ENCODE measurements around the gene PAPSS2. TPM values are rescaled to one million over a fixed set of nuclear protein-coding genes. Genes with fewer than 3 reads are reported as not detected.
A peak's percentile ranks its signal among the peaks of the same experiment; 100 is the strongest.

PAPSS2 gene
- total RNA-seq, 1 experiment from 2014 or later, result 24.5 TPM

- H3K14ac ChIP-seq (ENCODE audit: insufficient read depth, low read length), result no peak overlapping the region
Observed at GRCh38 chr10:87694011-87694794, 34.5 kb downstream of the PAPSS2 start.

More at GRCh38 chr10:87694011-87694794, 34.5 kb downstream of the PAPSS2 start:
- Histone ChIP-seq H3K4ac (ENCODE audit: low read depth, low read length) (no peak overlapping the region), H4K91ac (ENCODE audit: insufficient read length, low read depth, low read length) (no peak overlapping the region), H4K5ac (ENCODE audit: insufficient read length, low read depth, low read length) (no peak overlapping the region), H3K9ac (ENCODE audit: extremely low read depth, insufficient read length, low read length) (no peak overlapping the region), H3K4me2 (ENCODE audit: insufficient read depth, insufficient read length, low read length) (no peak overlapping the region), H3K18ac (ENCODE audit: insufficient read length, low read depth, low read length) (no peak overlapping the region), H2BK20ac (ENCODE audit: low read depth, low read length, poor library complexity, severe bottlenecking) (no peak overlapping the region), H2BK15ac (ENCODE audit: low read depth, low read length) (no peak overlapping the region), H3K27ac (ENCODE audit: insufficient read length, low read depth, low read length) (no peak overlapping the region), H3K9me3 (ENCODE audit: control insufficient read depth, low read depth, low read length) (no peaks in the 10 kb centered on the region), H3K79me2 (ENCODE audit: insufficient read depth, low read length) (no peaks in the 10 kb centered on the region), H3K79me1 (ENCODE audit: insufficient read depth, low read depth, low read length, poor library complexity, severe bottlenecking) (no peaks in the 10 kb centered on the region), H3T11ph (ENCODE audit: low read length) (no peak overlapping the region), H3K56ac (ENCODE audit: insufficient read length, low read depth, low read length) (no peak overlapping the region), H2AK5ac (ENCODE audit: insufficient read length, low read length) (no peak overlapping the region), H4K8ac (replicated peaks; ENCODE audit: insufficient read length, low read depth, low read length) (no peak overlapping the region), H3K4me1 (ENCODE audit: insufficient read depth, low read length) (no peaks in the 10 kb centered on the region), H2AFZ (ENCODE audit: low read length) (no peak overlapping the region), H3K23ac (ENCODE audit: insufficient read length, low read depth, low read length) (no peak overlapping the region), H2BK5ac (ENCODE audit: insufficient read length, low read length) (no peak overlapping the region), H3K23me2 (ENCODE audit: insufficient read length, low read depth, low read length, poor library complexity, severe bottlenecking) (no peaks in the 10 kb centered on the region), H4K20me1 (ENCODE audit: control insufficient read depth, insufficient read depth, insufficient read length) (no peaks in the 10 kb centered on the region), H3K27me3 (ENCODE audit: insufficient read depth, low read length) (no peaks in the 10 kb centered on the region), H2BK120ac (ENCODE audit: low read depth, low read length, poor library complexity, severe bottlenecking) (no peak overlapping the region), H2BK12ac (ENCODE audit: insufficient read length, low read depth, low read length) (no peak overlapping the region)
- Mint-ChIP-seq H3K27me3 (ENCODE audit: low read depth) (no peaks in the 10 kb centered on the region), H3K9me3 (no peaks in the 10 kb centered on the region), H3K4me1 (peaks cover 3 to 4% of the 10 kb centered on the region in 2 experiments), H3K27ac (peak overlapping the region in 1 of 3 experiments; percentile 36; a peak in 1 of 7 replicates), H3K36me3 (ENCODE audit: insufficient read depth in 1 of 3, low read depth in 3 of 3) (no peaks in the 10 kb centered on the region), H3K4me3 (no peak overlapping the region)
- WGBS (ENCODE audit: extremely low coverage, insufficient read length, low lambda C conversion rate), result 100% methylated on average over 2 of the region's 4 CpGs
- TF ChIP-seq, protein P1, sequence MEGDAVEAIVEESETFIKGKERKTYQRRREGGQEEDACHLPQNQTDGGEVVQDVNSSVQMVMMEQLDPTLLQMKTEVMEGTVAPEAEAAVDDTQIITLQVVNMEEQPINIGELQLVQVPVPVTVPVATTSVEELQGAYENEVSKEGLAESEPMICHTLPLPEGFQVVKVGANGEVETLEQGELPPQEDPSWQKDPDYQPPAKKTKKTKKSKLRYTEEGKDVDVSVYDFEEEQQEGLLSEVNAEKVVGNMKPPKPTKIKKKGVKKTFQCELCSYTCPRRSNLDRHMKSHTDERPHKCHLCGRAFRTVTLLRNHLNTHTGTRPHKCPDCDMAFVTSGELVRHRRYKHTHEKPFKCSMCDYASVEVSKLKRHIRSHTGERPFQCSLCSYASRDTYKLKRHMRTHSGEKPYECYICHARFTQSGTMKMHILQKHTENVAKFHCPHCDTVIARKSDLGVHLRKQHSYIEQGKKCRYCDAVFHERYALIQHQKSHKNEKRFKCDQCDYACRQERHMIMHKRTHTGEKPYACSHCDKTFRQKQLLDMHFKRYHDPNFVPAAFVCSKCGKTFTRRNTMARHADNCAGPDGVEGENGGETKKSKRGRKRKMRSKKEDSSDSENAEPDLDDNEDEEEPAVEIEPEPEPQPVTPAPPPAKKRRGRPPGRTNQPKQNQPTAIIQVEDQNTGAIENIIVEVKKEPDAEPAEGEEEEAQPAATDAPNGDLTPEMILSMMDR (conservative IDR thresholded peaks at IDR 0.05), result no peak
- no peak for DNase-seq

Measured in H9 (cell line).